ENCODE data around the gene ARHGEF1.

The ARHGEF1 gene

GRCh38 chr19:41901707-41902360 lies 18.9 kb downstream of the ARHGEF1 start:
- FAIRE-seq (no peak), DNase-seq (ENCODE audit: extremely low spot score, insufficient read length, low read depth) (no peak)

GRCh38 chr19:41902594-41902993 lies 19.6 kb downstream of the ARHGEF1 start:
- FAIRE-seq (no peak), DNase-seq (ENCODE audit: extremely low spot score, insufficient read length, low read depth) (no peak)

- DNase-seq (ENCODE audit: extremely low spot score, insufficient read length, low read depth) (no peak), FAIRE-seq (no peak)
Measured at GRCh38 chr19:41903193-41903953, 20.4 kb downstream of the ARHGEF1 start.

- no peak for DNase-seq (ENCODE audit: extremely low spot score, insufficient read length, low read depth)
- no peak for FAIRE-seq
Measured at GRCh38 chr19:41904118-41904870, 21.3 kb downstream of the ARHGEF1 start.

GRCh38 chr19:41905273-41906002 lies 22.5 kb downstream of the ARHGEF1 start:
- no peak for FAIRE-seq

GRCh38 chr19:41906271-41906670 lies 23.3 kb downstream of the ARHGEF1 start:
- no peak for DNase-seq (ENCODE audit: extremely low spot score, insufficient read length, low read depth)
- no peak for FAIRE-seq

More at GRCh38 chr19:41905273-41906002, 22.5 kb downstream of the ARHGEF1 start:
- no peak for DNase-seq (ENCODE audit: extremely low spot score, insufficient read length, low read depth)

GRCh38 chr19:41906916-41907680 lies 24.1 kb downstream of the ARHGEF1 start:
- FAIRE-seq (no peak), DNase-seq (ENCODE audit: extremely low spot score, insufficient read length, low read depth) (no peak)

- FAIRE-seq (no peak), DNase-seq (ENCODE audit: extremely low spot score, insufficient read length, low read depth) (no peak)
Measured at GRCh38 chr19:41907994-41908615, 25.1 kb downstream of the ARHGEF1 start.

GRCh38 chr19:41908724-41909464 lies 25.9 kb downstream of the ARHGEF1 start:
- DNase-seq (ENCODE audit: extremely low spot score, insufficient read length, low read depth) = no peak
- FAIRE-seq = no peak

GRCh38 chr19:41909706-41910105 lies 26.7 kb downstream of the ARHGEF1 start:
- FAIRE-seq = no peak
- DNase-seq (ENCODE audit: extremely low spot score, insufficient read length, low read depth) = no peak

GRCh38 chr19:41910240-41910991 lies 27.4 kb downstream of the ARHGEF1 start:
- no peak for FAIRE-seq

GRCh38 chr19:41910992-41911888 lies 28.3 kb downstream of the ARHGEF1 start:
- FAIRE-seq (no peak), DNase-seq (ENCODE audit: extremely low spot score, insufficient read length, low read depth) (no peak)

More at GRCh38 chr19:41910240-41910991, 27.4 kb downstream of the ARHGEF1 start:
- no peak for DNase-seq (ENCODE audit: extremely low spot score, insufficient read length, low read depth)

- FAIRE-seq = no peak
Measured at GRCh38 chr19:41911889-41912731, 29.1 kb downstream of the ARHGEF1 start.

GRCh38 chr19:41912899-41913537 lies 30.0 kb downstream of the ARHGEF1 start:
- DNase-seq (ENCODE audit: extremely low spot score, insufficient read length, low read depth) (no peak), FAIRE-seq (no peak)

More at GRCh38 chr19:41911889-41912731, 29.1 kb downstream of the ARHGEF1 start:
- DNase-seq (ENCODE audit: extremely low spot score, insufficient read length, low read depth) = no peak

Data from GM18507 (cell line).